ENCODE measurements around the gene PALD1.

The PALD1 gene

GRCh38 chr10:70615784-70616522, 137.4 kb downstream of the PALD1 start:
- DNase-seq: no peak

GRCh38 chr10:70616761-70617160, 138.2 kb downstream of the PALD1 start:
- no peak for DNase-seq
